ENCODE data around the gene CHCHD2.
"Not testable (repeated sequence)": the region's sequence is repeated elsewhere in the genome, so short reads cannot be mapped to it uniquely, and the experiment has no call there.

The CHCHD2 gene

GRCh38 chr7:56079450-56080185 is 26.7 kb downstream of the CHCHD2 start:
- H3K4me3 ChIP-seq (replicated peaks; ENCODE audit: low read depth, low read length), result no peak overlapping the region
- DNase-seq (ENCODE audit: extremely low read depth, insufficient read length), result no peak
- H3K27me3 ChIP-seq (replicated peaks; ENCODE audit: control insufficient read depth, insufficient read depth, low read length), result no peaks in the 10 kb centered on the region
- H3K36me3 ChIP-seq (ENCODE audit: control insufficient read depth, insufficient read depth, low read length), result peaks cover 21% of the 10 kb centered on the region
- no peak for TF ChIP-seq CTCF (IDR thresholded peaks at IDR 0.05; ENCODE audit: insufficient read depth, low read length, poor library complexity, severe bottlenecking)

- H3K27me3 ChIP-seq (replicated peaks; ENCODE audit: control insufficient read depth, insufficient read depth, low read length), result no peaks in the 10 kb centered on the region
- peaks cover 19% of the 10 kb centered on the region for H3K36me3 ChIP-seq (ENCODE audit: control insufficient read depth, insufficient read depth, low read length)
- no peak for TF ChIP-seq CTCF (IDR thresholded peaks at IDR 0.05; ENCODE audit: insufficient read depth, low read length, poor library complexity, severe bottlenecking)
- no peak for DNase-seq (ENCODE audit: extremely low read depth, insufficient read length)
- H3K4me3 ChIP-seq (replicated peaks; ENCODE audit: low read depth, low read length), result no peak overlapping the region
Observed at GRCh38 chr7:56078196-56078595, 28.1 kb downstream of the CHCHD2 start.

- H3K4me3 ChIP-seq (replicated peaks; ENCODE audit: low read depth, low read length), result no peak overlapping the region
- DNase-seq (ENCODE audit: extremely low read depth, insufficient read length), result no peak
- no peaks in the 10 kb centered on the region for H3K27me3 ChIP-seq (replicated peaks; ENCODE audit: control insufficient read depth, insufficient read depth, low read length)
- no peak for TF ChIP-seq CTCF (IDR thresholded peaks at IDR 0.05; ENCODE audit: insufficient read depth, low read length, poor library complexity, severe bottlenecking)
- H3K36me3 ChIP-seq (ENCODE audit: control insufficient read depth, insufficient read depth, low read length), result peaks cover 23% of the 10 kb centered on the region
Observed at GRCh38 chr7:56077681-56078080, 28.6 kb downstream of the CHCHD2 start.

GRCh38 chr7:56074371-56074791 is 31.9 kb downstream of the CHCHD2 start:
- Histone ChIP-seq H3K4me3 (replicated peaks; ENCODE audit: low read depth, low read length) (no peak overlapping the region), H3K36me3 (ENCODE audit: control insufficient read depth, insufficient read depth, low read length) (peaks cover 19% of the 10 kb centered on the region), H3K27me3 (replicated peaks; ENCODE audit: control insufficient read depth, insufficient read depth, low read length) (no peaks in the 10 kb centered on the region)
- peak; percentile 83 for TF ChIP-seq CTCF (IDR thresholded peaks at IDR 0.05; ENCODE audit: insufficient read depth, low read length, poor library complexity, severe bottlenecking)
- DNase-seq (ENCODE audit: extremely low read depth, insufficient read length), result peak; percentile 50

GRCh38 chr7:56066376-56066775 is 39.9 kb downstream of the CHCHD2 start:
- not testable (repeated sequence) for H3K4me3 ChIP-seq (replicated peaks; ENCODE audit: low read depth, low read length); DNase-seq (ENCODE audit: extremely low read depth, insufficient read length); H3K36me3 ChIP-seq (ENCODE audit: control insufficient read depth, insufficient read depth, low read length); H3K27me3 ChIP-seq (replicated peaks; ENCODE audit: control insufficient read depth, insufficient read depth, low read length)

DNA sequence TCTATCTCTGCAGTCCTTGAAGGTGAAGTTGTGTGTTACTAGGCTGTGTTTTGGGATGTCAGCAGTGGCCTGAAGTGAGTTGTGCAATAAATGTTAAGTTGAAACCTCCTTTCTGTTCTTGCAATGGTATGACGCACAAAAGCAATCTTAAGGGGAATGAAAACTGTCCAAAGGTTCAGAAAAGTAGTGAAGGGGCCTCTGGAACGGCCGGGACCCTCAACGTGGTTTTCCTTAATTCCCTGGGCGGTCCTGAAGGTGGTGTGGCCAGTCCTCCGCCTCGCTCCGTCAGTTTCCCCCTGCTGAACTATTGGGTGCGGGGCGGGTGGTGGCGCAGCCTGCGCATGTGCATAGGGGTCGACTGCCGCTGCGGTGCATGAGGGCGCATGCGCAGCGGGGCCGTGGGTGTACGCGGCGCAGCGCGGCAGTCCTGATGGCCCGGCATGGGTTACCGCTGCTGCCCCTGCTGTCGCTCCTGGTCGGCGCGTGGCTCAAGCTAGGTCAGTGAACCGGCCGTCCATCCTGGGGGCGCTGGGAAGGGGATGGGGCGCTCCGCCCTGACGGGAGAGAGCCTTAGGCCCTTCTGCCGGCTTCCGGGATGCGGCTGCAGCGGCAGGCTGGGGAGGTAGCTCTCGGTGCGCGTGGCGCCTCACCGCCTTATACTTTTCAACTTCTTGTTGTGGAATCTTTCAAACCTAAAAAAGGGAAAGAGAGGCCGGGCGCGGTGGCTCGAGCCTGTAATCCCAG is 42.2 kb downstream of the CHCHD2 start, which contains the start of gene SUMF2:
Gene SUMF2 (plus strand): TSS at position 405 of the 744 bp plus-strand sequence. CDS start 26 bp downstream, at position 431.
- H3K27me3 ChIP-seq (replicated peaks; ENCODE audit: control insufficient read depth, insufficient read depth, low read length), result no peaks in the 10 kb centered on the region
- peak within 1 kb of the TSS; percentile 94 for H3K4me3 ChIP-seq (replicated peaks; ENCODE audit: low read depth, low read length)
- TF ChIP-seq CTCF (IDR thresholded peaks at IDR 0.05; ENCODE audit: insufficient read depth, low read length, poor library complexity, severe bottlenecking), result no peak
- DNase-seq (ENCODE audit: extremely low read depth, insufficient read length), result peak; percentile 94
- H3K36me3 ChIP-seq (ENCODE audit: control insufficient read depth, insufficient read depth, low read length), result peaks cover 6% of the 10 kb centered on the region
